Melanocyte of skin (primary cell): ENCODE data around the gene RNU6-8. TPM values are rescaled to one million over a fixed set of nuclear protein-coding genes. Genes with fewer than 3 reads are reported as not detected.

Experiments used
- small RNA-seq, 2 donors: library from RNA; depleted of rRNA; stranded (forward); fragments of <200 nt; gene quantifications; one replicate each; pipeline ENCODE3, GENCODE V24; 2012
- total RNA-seq, 2 donors: library from RNA; depleted of rRNA; stranded (reverse); fragments of >200 nt; gene quantifications; 2 replicates each; pipeline ENCODE4 v1.2.3, GENCODE V29; 2012

RNU6-8 gene
- not detected for total RNA-seq

GRCh38 chr14:32202998-32203882 is at the start of gene RNU6-8:
Gene RNU6-8 (minus strand): TSS chr14:32203269.

GRCh38 chr14:32201816-32202490 is 1.1 kb downstream of the RNU6-8 start, which contains the start of gene RNU6-7:
Gene RNU6-7 (plus strand): TSS chr14:32202045.

Small RNAs within 50 kb of the gene (small RNA-seq; reads per million reads assigned to genes)
- gene RNU6-7: 0.04 to 3.0 reads per million in 2 donors
- 13.6 to 14.1 reads per million in 2 donors for gene RNU6-8

Other genes starting within 250 kb of the RNU6-8 start
- gene ARHGAP5, start 126.0 kb downstream of the RNU6-8 start, total RNA-seq: 10 to 100 TPM; 72.3 to 75.7 TPM
- not detected for gene RNU6-7, start 1.2 kb downstream of the RNU6-8 start, total RNA-seq
- 10 to 100 TPM; 14.3 to 31.0 TPM for gene AKAP6, start 126.0 kb upstream of the RNU6-8 start, total RNA-seq